GM23338 (cell line): Measurements from ENCODE around the gene ATF7IP2. TPM values are rescaled to one million over a fixed set of nuclear protein-coding genes. Genes with fewer than 3 reads are reported as not detected.
"Not testable (repeated sequence)": the region's sequence is repeated elsewhere in the genome, so short reads cannot be mapped to it uniquely, and the experiment has no call there.

Experiments used
- ATAC-seq: fragments of 200-7000 bp; cut with Tn5 transposase; 3 replicates; pipeline ENCODE4 v1.9.1; 2020
- DNase-seq: peaks from one replicate; pipeline ENCODE4 v3.0.0-alpha.2; 2015; ENCODE audit warnings: low spot score
- H2AFZ ChIP-seq: fragments of 200-600 bp; sonication (generic); 2 replicates; pipeline ENCODE4 v1.8.0; 2016; ENCODE audit warnings: antibody characterized with exemption, mild to moderate bottlenecking, moderate library complexity
- H3F3A ChIP-seq: fragments of 200-600 bp; sonication (generic); replicated peaks from 2 replicates; pipeline ENCODE4 v1.8.0; 2017; ENCODE audit warnings: antibody characterized with exemption, mixed run types, low read depth
- H3K27ac ChIP-seq: fragments of 200-600 bp; sonication (generic); 2 replicates; pipeline ENCODE4 v1.6.1; 2016; ENCODE audit warnings: low read depth
- H3K27me3 ChIP-seq: fragments of 200-600 bp; sonication (generic); 2 replicates; pipeline ENCODE4 v1.8.0; 2016; ENCODE audit warnings: mild to moderate bottlenecking, mixed run types, moderate library complexity; ENCODE audit not compliant: insufficient read depth
- H3K36me3 ChIP-seq: fragments of 200-600 bp; sonication (generic); 2 replicates; pipeline ENCODE4 v1.8.0; 2016; ENCODE audit warnings: mild to moderate bottlenecking; ENCODE audit not compliant: insufficient read depth
- H3K4me1 ChIP-seq: fragments of 200-600 bp; sonication (generic); 2 replicates; pipeline ENCODE4 v1.8.0; 2016; ENCODE audit warnings: mild to moderate bottlenecking, moderate library complexity; ENCODE audit not compliant: insufficient read depth
- H3K4me2 ChIP-seq: fragments of 200-600 bp; sonication (generic); 2 replicates; pipeline ENCODE4 v1.7.1; 2017; ENCODE audit warnings: mixed run types
- H3K4me3 ChIP-seq: fragments of 200-600 bp; sonication (generic); 2 replicates; pipeline ENCODE4 v1.6.1; 2016; ENCODE audit warnings: mixed run types
- H3K79me2 ChIP-seq: fragments of 200-600 bp; sonication (generic); replicated peaks from 2 replicates; pipeline ENCODE4 v1.8.0; 2017; ENCODE audit warnings: mild to moderate bottlenecking; ENCODE audit not compliant: insufficient read depth
- H3K9me2 ChIP-seq: fragments of 200-600 bp; sonication (generic); 2 replicates; pipeline ENCODE4 v1.8.0; 2017; ENCODE audit not compliant: insufficient read depth
- H4K20me1 ChIP-seq: fragments of 200-600 bp; sonication (generic); replicated peaks from 2 replicates; pipeline ENCODE4 v1.8.0; 2017; ENCODE audit warnings: mild to moderate bottlenecking; ENCODE audit not compliant: insufficient read depth
- H3K27ac Mint-ChIP-seq: 2 replicates; pipeline ENCODE4 v1.8.0; 2020; ENCODE audit warnings: inconsistent platforms, mild to moderate bottlenecking, moderate library complexity, mixed read lengths
- H3K27me3 Mint-ChIP-seq: 3 replicates; pipeline ENCODE4 v1.8.0; 2022; ENCODE audit warnings: low read depth, mild to moderate bottlenecking, moderate library complexity, mixed read lengths, inconsistent platforms; ENCODE audit not compliant: insufficient read depth, poor library complexity
- H3K36me3 Mint-ChIP-seq: 3 replicates; pipeline ENCODE4 v1.8.0; 2021; ENCODE audit warnings: low read depth, mild to moderate bottlenecking, inconsistent platforms, moderate library complexity, mixed read lengths
- H3K4me1 Mint-ChIP-seq: 3 replicates; pipeline ENCODE4 v1.8.0; 2020; ENCODE audit warnings: mild to moderate bottlenecking, inconsistent platforms, mixed read lengths
- H3K4me3 Mint-ChIP-seq: 3 replicates; pipeline ENCODE4 v1.8.0; 2021; ENCODE audit warnings: moderate library complexity, mild to moderate bottlenecking, inconsistent platforms, mixed read lengths
- H3K9me3 Mint-ChIP-seq: 3 replicates; pipeline ENCODE4 v1.8.0; 2020; ENCODE audit warnings: moderate library complexity, mild to moderate bottlenecking, inconsistent platforms, mixed read lengths
- CREB1 ChIP-seq: fragments of 250-450 bp; sonication (Bioruptor Pico); IDR thresholded peaks from 2 replicates; pipeline ENCODE4 v1.5.0; 2020; ENCODE audit warnings: low read depth, mild to moderate bottlenecking, moderate library complexity
- EZH2 ChIP-seq: fragments of 200-600 bp; sonication (generic); IDR thresholded peaks from one replicate; pipeline ENCODE4 v1.8.0; 2017; ENCODE audit warnings: antibody characterized with exemption, mild to moderate bottlenecking, low read depth; ENCODE audit not compliant: unreplicated experiment
- EZH2phosphoT487 ChIP-seq: fragments of 200-600 bp; sonication (generic); IDR thresholded peaks from one replicate; pipeline ENCODE4 v1.8.1; 2018; ENCODE audit warnings: antibody characterized with exemption; ENCODE audit not compliant: unreplicated experiment
- JUNB ChIP-seq: IDR thresholded peaks from one replicate; pipeline ENCODE4 v1.6.1; 2016; ENCODE audit warnings: antibody characterized with exemption; ENCODE audit not compliant: unreplicated experiment
- ZNF114 ChIP-seq: fragments of 250-450 bp; sonication (Bioruptor Pico); IDR thresholded peaks from 2 replicates; pipeline ENCODE4 v1.5.0; 2020; ENCODE audit warnings: mild to moderate bottlenecking, moderate library complexity
- ZNF331 ChIP-seq: fragments of 250-450 bp; sonication (Bioruptor Pico); IDR thresholded peaks from 2 replicates; pipeline ENCODE4 v1.5.0; 2020; ENCODE audit warnings: low read depth, mild to moderate bottlenecking, moderate library complexity
- polyA plus RNA-seq: library from polyadenylated mRNA; unstranded; fragments of >200 nt; fragmentation: Nextera tagmentation; extraction: Ambion mirVana; gene quantifications from 2 replicates; pipeline ENCODE4 v1.2.1, GENCODE V29; 2016
- total RNA-seq: library from RNA; depleted of rRNA; stranded (reverse); fragments of >200 nt; shearing (Covaris generic); gene quantifications from 2 replicates; pipeline ENCODE4 v1.2.3, GENCODE V29; 2014
- TF ChIP-seq, protein P1 (sequence below): IDR thresholded peaks from 2 replicates; pipeline ENCODE4 v1.6.1; 2016; ENCODE audit warnings: antibody characterized with exemption
- TF ChIP-seq, protein P2 (sequence below): IDR thresholded peaks from one replicate; pipeline ENCODE4 v1.6.1; 2018; ENCODE audit warnings: antibody characterized with exemption; ENCODE audit not compliant: unreplicated experiment
- TF ChIP-seq, protein P3 (sequence below), 2 experiments: fragments of 200-600 bp in 1 of 2; sonication (generic) in 1 of 2; conservative IDR thresholded peaks; 2 replicates each; pipeline versions ENCODE4 v1.5.1 to v1.6.1; 2016 to 2017; ENCODE audit warnings: antibody characterized with exemption in 2 of 2, low read depth in 2 of 2, mild to moderate bottlenecking in 2 of 2, moderate library complexity in 1 of 2

ATF7IP2 gene
- total and polyA plus RNA-seq, 2 experiments from 2014 or later: 27.9 to 55.7 TPM

DNA sequence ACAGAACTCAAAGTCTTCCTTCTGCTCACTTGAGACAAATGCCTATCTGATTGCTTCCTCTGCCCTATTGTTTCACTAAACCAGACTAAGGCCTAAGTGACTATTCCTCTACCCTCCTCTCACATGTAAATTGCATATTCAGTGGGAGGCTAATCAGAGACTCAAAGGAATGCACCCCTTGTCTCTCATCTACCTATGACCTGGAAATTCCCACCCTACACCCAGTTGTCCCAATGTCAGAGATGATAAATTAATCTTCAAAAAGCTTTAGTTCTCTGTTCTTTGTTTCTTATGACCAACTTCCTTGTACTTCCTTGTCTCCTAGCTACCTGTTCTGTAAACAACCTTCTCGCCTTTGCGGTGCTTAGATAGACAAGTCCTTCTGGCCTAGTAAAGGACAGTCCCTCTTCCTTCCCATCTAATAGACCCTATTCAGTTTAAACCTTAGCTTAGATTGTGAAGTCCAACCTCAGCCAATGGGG lies 118.6 kb downstream of the ATF7IP2 start (continued):
- TF ChIP-seq EZH2: no peak
- no peak for TF ChIP-seq JUNB
- TF ChIP-seq, protein P1, sequence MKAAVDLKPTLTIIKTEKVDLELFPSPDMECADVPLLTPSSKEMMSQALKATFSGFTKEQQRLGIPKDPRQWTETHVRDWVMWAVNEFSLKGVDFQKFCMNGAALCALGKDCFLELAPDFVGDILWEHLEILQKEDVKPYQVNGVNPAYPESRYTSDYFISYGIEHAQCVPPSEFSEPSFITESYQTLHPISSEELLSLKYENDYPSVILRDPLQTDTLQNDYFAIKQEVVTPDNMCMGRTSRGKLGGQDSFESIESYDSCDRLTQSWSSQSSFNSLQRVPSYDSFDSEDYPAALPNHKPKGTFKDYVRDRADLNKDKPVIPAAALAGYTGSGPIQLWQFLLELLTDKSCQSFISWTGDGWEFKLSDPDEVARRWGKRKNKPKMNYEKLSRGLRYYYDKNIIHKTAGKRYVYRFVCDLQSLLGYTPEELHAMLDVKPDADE: no peak
- no peak for TF ChIP-seq ZNF331 (CRISPR knock-in tag)
- TF ChIP-seq EZH2phosphoT487: no peak
- TF ChIP-seq, protein P2, sequence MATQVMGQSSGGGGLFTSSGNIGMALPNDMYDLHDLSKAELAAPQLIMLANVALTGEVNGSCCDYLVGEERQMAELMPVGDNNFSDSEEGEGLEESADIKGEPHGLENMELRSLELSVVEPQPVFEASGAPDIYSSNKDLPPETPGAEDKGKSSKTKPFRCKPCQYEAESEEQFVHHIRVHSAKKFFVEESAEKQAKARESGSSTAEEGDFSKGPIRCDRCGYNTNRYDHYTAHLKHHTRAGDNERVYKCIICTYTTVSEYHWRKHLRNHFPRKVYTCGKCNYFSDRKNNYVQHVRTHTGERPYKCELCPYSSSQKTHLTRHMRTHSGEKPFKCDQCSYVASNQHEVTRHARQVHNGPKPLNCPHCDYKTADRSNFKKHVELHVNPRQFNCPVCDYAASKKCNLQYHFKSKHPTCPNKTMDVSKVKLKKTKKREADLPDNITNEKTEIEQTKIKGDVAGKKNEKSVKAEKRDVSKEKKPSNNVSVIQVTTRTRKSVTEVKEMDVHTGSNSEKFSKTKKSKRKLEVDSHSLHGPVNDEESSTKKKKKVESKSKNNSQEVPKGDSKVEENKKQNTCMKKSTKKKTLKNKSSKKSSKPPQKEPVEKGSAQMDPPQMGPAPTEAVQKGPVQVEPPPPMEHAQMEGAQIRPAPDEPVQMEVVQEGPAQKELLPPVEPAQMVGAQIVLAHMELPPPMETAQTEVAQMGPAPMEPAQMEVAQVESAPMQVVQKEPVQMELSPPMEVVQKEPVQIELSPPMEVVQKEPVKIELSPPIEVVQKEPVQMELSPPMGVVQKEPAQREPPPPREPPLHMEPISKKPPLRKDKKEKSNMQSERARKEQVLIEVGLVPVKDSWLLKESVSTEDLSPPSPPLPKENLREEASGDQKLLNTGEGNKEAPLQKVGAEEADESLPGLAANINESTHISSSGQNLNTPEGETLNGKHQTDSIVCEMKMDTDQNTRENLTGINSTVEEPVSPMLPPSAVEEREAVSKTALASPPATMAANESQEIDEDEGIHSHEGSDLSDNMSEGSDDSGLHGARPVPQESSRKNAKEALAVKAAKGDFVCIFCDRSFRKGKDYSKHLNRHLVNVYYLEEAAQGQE: no peak

DNA sequence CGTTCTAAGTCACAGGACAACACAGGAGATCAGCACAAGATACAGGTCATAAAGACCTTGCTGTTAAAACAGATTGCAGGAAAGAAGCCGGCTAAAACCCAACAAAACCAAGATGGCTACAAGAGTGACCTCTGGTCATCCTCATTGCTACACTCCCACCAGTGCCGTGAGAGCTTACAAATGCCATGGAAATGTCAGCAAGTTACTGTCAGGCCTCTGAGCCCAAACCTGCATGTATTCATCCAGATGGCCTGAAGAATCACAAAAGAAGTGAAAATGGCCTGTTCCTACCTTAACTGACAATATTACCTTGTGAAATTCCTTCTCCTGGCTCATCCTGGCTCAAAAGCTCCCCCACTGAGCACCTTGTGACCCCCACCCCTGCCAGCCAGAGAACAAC lies 119.4 kb downstream of the ATF7IP2 start:
- ATAC-seq, H3K4me3 Mint-ChIP-seq, H4K20me1 ChIP-seq, H3K4me1 ChIP-seq, H3K27me3 Mint-ChIP-seq, H2AFZ ChIP-seq, H3K27ac Mint-ChIP-seq, H3K36me3 ChIP-seq, H3F3A ChIP-seq, H3K4me3 ChIP-seq, H3K27me3 ChIP-seq, H3K9me2 ChIP-seq, H3K79me2 ChIP-seq, H3K4me2 ChIP-seq: not testable (repeated sequence)
- peak overlapping the region; percentile 74 for H3K27ac ChIP-seq
- DNase-seq: peak; percentile 9
- H3K4me1 Mint-ChIP-seq: peaks cover 14% of the 10 kb centered on the region; the same call in 2 of the 3 replicates
- H3K36me3 Mint-ChIP-seq: peaks cover 28% of the 10 kb centered on the region
- H3K9me3 Mint-ChIP-seq: peaks cover 31% of the 10 kb centered on the region

DNA sequence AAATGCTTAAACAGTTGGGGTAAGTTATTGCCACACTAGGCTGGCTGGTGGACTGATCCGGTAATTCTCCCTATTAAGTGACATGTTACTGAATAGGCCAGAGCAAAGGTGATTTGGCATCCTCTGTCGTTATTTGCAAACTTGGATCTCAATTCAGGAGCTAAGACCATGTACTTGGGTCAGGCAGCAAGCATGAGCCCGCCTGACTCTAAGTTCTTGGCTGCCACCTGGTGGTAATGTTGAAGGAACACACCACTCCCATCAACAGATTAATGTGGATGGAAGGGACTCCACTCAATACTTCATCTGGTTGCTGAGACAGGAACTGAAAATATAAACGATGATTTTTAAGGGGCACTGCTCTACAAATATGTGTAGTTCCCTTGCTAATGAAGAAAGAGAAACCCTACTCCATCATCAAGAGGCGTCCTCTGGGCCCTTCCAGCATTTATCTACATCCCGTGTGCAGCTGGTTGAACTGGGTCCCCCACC lies 123.7 kb downstream of the ATF7IP2 start:
- H3K27me3 Mint-ChIP-seq: no peaks in the 10 kb centered on the region
- H3K4me1 ChIP-seq: peaks cover 6% of the 10 kb centered on the region; the same call in 1 of the 2 replicates
- H3K4me1 Mint-ChIP-seq: peaks cover 9% of the 10 kb centered on the region; the same call in 1 of the 3 replicates
- no peaks in the 10 kb centered on the region for H3K27me3 ChIP-seq
- no peaks in the 10 kb centered on the region; the same call in 1 of the 2 replicates for H3K9me2 ChIP-seq
- peaks cover 14% of the 10 kb centered on the region for H3K36me3 Mint-ChIP-seq
- H3K9me3 Mint-ChIP-seq: peaks cover 15% of the 10 kb centered on the region
- no peaks in the 10 kb centered on the region for H3K36me3 ChIP-seq
- no peaks in the 10 kb centered on the region for H3F3A ChIP-seq
- no peak overlapping the region for H3K4me3 ChIP-seq
- DNase-seq (peak; percentile 92), ATAC-seq (peak; percentile 97)
- no peaks in the 10 kb centered on the region for H4K20me1 ChIP-seq
- TF ChIP-seq, protein P1: no peak
- TF ChIP-seq, protein P3, sequence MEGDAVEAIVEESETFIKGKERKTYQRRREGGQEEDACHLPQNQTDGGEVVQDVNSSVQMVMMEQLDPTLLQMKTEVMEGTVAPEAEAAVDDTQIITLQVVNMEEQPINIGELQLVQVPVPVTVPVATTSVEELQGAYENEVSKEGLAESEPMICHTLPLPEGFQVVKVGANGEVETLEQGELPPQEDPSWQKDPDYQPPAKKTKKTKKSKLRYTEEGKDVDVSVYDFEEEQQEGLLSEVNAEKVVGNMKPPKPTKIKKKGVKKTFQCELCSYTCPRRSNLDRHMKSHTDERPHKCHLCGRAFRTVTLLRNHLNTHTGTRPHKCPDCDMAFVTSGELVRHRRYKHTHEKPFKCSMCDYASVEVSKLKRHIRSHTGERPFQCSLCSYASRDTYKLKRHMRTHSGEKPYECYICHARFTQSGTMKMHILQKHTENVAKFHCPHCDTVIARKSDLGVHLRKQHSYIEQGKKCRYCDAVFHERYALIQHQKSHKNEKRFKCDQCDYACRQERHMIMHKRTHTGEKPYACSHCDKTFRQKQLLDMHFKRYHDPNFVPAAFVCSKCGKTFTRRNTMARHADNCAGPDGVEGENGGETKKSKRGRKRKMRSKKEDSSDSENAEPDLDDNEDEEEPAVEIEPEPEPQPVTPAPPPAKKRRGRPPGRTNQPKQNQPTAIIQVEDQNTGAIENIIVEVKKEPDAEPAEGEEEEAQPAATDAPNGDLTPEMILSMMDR (conservative IDR thresholded peaks at IDR 0.05; ENCODE audit: low read depth in 2 of 2): peak; percentile 85 to 96
- TF ChIP-seq, protein P2: no peak
- TF ChIP-seq ZNF331 (CRISPR knock-in tag): no peak
- no peak for TF ChIP-seq ZNF114 (CRISPR knock-in tag)
- no peak for TF ChIP-seq CREB1 (CRISPR knock-in tag)
- H3K79me2 ChIP-seq: no peaks in the 10 kb centered on the region
- H3K27ac Mint-ChIP-seq: no peak overlapping the region
- H3K27ac ChIP-seq: no peak overlapping the region
- H3K4me3 Mint-ChIP-seq: no peak overlapping the region
- H2AFZ ChIP-seq: no peak overlapping the region
- no peak overlapping the region for H3K4me2 ChIP-seq
